GM15510 (cell line): Measurements from ENCODE around the gene SUN2.

Experiments used
- POLR2A ChIP-seq: IDR thresholded peaks from 3 replicates; pipeline ENCODE4 v1.6.1; 2011; ENCODE audit warnings: borderline replicate concordance; ENCODE audit not compliant: insufficient read length; ENCODE audit errors: extremely low read depth

The SUN2 gene

GRCh38 chr22:38735465-38736256 is 20.1 kb downstream of the SUN2 start:
- TF ChIP-seq POLR2A = peak; percentile 13

- no peak for TF ChIP-seq POLR2A
Observed at GRCh38 chr22:38735126-38735464, 20.7 kb downstream of the SUN2 start.

GRCh38 chr22:38734421-38735100 is 21.2 kb downstream of the SUN2 start:
- TF ChIP-seq POLR2A = no peak

GRCh38 chr22:38733724-38734381 is 21.9 kb downstream of the SUN2 start:
- TF ChIP-seq POLR2A = no peak

GRCh38 chr22:38733329-38733723 is 22.5 kb downstream of the SUN2 start:
- no peak for TF ChIP-seq POLR2A

GRCh38 chr22:38732251-38732815 is 23.5 kb downstream of the SUN2 start:
- no peak for TF ChIP-seq POLR2A

GRCh38 chr22:38731703-38732161 is 24.1 kb downstream of the SUN2 start:
- TF ChIP-seq POLR2A = no peak

GRCh38 chr22:38730411-38730871 is 25.4 kb downstream of the SUN2 start:
- peak; percentile 10 for TF ChIP-seq POLR2A

GRCh38 chr22:38729946-38730345 is 25.9 kb downstream of the SUN2 start:
- no peak for TF ChIP-seq POLR2A

- no peak for TF ChIP-seq POLR2A
Observed at GRCh38 chr22:38728871-38729796, 26.7 kb downstream of the SUN2 start.

GRCh38 chr22:38727530-38728451 is 28.0 kb downstream of the SUN2 start:
- TF ChIP-seq POLR2A = no peak

GRCh38 chr22:38727123-38727522 is 28.7 kb downstream of the SUN2 start:
- no peak for TF ChIP-seq POLR2A
